BJ (cell line): ENCODE data around the gene BPHL. TPM values are rescaled to one million over a fixed set of nuclear protein-coding genes. Genes with fewer than 3 reads are reported as not detected.
"Not testable (repeated sequence)": the region's sequence is repeated elsewhere in the genome, so short reads cannot be mapped to it uniquely, and the experiment has no call there.

Source experiments
- CTCF ChIA-PET: fragments of 350-600 bp; formaldehyde crosslinking; extraction: SDS; loops from one replicate; lab custom pipeline; 2021; ENCODE audit warnings: antibody characterized with exemption, inconsistent platforms; lab: Yijun Ruan, JAX
- POLR2A ChIA-PET: fragments of 300-600 bp; sonication (Branson Sonifier 250); formaldehyde crosslinking; extraction: SDS; loops from one replicate; lab custom pipeline; 2021; ENCODE audit warnings: antibody characterized with exemption; lab: Charles Lee
- DNase-seq: peaks from one replicate; pipeline ENCODE4 v3.0.0-alpha.2; 2011; ENCODE audit warnings: low read depth
- H3K27me3 ChIP-seq: 2 replicates; pipeline ENCODE4 v1.6.0; 2011; ENCODE audit warnings: low read length; ENCODE audit not compliant: control insufficient read depth, insufficient read depth
- H3K36me3 ChIP-seq: 2 replicates; pipeline ENCODE4 v1.5.1; 2011; ENCODE audit warnings: low read length; ENCODE audit not compliant: control insufficient read depth, insufficient read depth
- H3K4me3 ChIP-seq: 2 replicates; pipeline ENCODE4 v1.5.1; 2011; ENCODE audit warnings: low read depth, mild to moderate bottlenecking, control low read depth, low read length
- polyA plus RNA-seq: library from polyadenylated mRNA; depleted of rRNA; stranded (reverse); fragments of >200 nt; gene quantifications from 2 replicates; pipeline ENCODE4 v1.2.3, GENCODE V29; 2011
- TF ChIP-seq, protein P1 (sequence below): IDR thresholded peaks from 2 replicates; pipeline ENCODE4 v1.5.1; 2011; ENCODE audit warnings: low read depth, mild to moderate bottlenecking, control low read depth, inconsistent platforms, low read length, moderate library complexity; ENCODE audit not compliant: insufficient read depth

The BPHL gene
- polyA plus RNA-seq, 1 experiment = 12.1 TPM

DNA sequence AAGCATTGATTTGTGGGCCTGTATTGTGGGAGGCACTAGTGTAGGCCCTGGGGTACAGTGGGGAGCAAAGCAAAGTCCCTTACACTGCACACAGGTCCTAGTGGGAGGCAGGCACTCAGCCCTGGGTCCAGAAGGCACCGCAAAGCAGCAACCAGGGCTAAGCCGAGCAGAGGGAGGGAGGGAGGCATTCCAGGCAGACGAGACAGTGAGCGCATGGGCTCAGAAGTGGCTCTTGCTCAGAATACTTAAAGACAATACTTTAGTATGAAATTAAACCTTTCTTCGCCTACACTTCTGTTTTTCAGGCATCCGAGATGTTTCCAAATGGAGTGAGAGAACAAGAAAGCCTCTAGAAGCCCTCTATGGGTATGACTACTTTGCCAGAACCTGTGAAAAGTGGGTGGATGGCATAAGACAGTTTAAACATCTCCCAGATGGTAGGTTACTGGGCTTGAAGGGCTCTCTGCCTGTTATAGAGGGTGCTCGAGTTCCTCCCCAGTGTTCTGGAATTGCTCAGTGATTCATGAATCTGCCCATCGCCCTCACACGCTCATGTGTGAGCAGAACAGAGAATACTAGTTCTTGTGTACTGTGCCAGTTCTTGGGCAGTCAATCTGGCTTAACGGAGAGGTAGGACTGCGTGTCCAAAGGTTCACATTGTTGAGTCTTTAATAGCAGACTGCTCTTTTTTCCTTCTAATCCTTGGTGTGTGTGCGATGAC lies 18.7 kb downstream of the BPHL start:
- Histone ChIP-seq H3K4me3 (no peak overlapping the region), H3K36me3 (peaks cover 4% of the 10 kb centered on the region), H3K27me3 (no peaks in the 10 kb centered on the region)
- TF ChIP-seq, protein P1, sequence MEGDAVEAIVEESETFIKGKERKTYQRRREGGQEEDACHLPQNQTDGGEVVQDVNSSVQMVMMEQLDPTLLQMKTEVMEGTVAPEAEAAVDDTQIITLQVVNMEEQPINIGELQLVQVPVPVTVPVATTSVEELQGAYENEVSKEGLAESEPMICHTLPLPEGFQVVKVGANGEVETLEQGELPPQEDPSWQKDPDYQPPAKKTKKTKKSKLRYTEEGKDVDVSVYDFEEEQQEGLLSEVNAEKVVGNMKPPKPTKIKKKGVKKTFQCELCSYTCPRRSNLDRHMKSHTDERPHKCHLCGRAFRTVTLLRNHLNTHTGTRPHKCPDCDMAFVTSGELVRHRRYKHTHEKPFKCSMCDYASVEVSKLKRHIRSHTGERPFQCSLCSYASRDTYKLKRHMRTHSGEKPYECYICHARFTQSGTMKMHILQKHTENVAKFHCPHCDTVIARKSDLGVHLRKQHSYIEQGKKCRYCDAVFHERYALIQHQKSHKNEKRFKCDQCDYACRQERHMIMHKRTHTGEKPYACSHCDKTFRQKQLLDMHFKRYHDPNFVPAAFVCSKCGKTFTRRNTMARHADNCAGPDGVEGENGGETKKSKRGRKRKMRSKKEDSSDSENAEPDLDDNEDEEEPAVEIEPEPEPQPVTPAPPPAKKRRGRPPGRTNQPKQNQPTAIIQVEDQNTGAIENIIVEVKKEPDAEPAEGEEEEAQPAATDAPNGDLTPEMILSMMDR = no peak
- ChIA-PET CTCF (interaction anchor here (1.4 to 1.9 kb wide), 2 partner anchors 12 to 114 kb away, joined by 4 to 6 read pairs; no protein-coding TSS in a partner anchor), POLR2A (no interaction called here)
- DNase-seq = no peak

DNA sequence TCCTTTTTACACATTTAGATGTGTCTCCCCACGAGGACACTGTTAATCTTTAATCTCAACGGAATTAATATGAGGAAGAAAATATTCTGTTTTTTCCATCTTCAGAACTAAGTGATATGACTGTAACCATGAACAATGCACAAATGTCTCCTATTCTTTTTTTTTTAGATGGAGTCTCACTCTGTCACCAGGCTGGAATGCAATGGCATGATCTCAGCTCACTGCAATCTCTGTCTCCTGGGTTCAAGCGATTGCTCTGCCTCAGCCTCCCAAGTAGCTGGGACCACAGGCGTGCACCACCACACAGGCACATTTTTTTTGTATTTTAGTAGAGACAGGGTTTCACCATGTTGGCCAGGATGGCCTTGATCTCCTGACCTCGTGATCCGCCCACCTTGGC lies 19.4 kb downstream of the BPHL start:
- H3K36me3 ChIP-seq = not testable (repeated sequence)

DNA sequence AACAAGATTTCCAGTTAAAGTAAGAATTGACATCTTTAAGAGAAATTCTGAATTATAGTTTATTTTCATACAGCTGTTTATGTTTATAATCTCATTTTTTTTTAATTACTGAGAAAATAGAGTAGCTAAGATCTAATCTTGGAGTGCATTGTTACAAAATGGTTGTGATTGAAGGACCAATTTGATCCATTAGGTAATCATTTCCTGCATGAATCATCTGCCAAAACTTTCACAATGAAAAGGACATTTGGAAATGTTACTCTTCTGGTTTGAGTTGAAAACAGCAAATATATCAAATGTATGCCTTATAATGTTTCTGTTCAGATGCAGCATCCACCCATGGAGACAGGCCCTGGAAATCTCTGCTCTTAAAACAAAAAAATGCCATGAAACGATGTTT lies 19.8 kb downstream of the BPHL start:
- H3K36me3 ChIP-seq = peaks cover 4% of the 10 kb centered on the region; the same call in 1 of the 2 replicates
- H3K4me3 ChIP-seq = no peak overlapping the region
- DNase-seq = no peak
- TF ChIP-seq, protein P1 = no peak
- POLR2A ChIA-PET = no interaction called here
- CTCF ChIA-PET = interaction anchor here (1.2 kb wide), 1 partner anchor 19 kb away, joined by 3 read pairs; no protein-coding TSS in a partner anchor
- no peaks in the 10 kb centered on the region for H3K27me3 ChIP-seq

More for the DNA sequence above, 19.4 kb downstream of the BPHL start:
- H3K27me3 ChIP-seq, H3K4me3 ChIP-seq, DNase-seq, POLR2A ChIA-PET: not testable (repeated sequence)
- CTCF ChIA-PET = interaction anchor here (1.2 kb wide), 1 partner anchor 18 kb away, joined by 3 read pairs; no protein-coding TSS in a partner anchor

DNA sequence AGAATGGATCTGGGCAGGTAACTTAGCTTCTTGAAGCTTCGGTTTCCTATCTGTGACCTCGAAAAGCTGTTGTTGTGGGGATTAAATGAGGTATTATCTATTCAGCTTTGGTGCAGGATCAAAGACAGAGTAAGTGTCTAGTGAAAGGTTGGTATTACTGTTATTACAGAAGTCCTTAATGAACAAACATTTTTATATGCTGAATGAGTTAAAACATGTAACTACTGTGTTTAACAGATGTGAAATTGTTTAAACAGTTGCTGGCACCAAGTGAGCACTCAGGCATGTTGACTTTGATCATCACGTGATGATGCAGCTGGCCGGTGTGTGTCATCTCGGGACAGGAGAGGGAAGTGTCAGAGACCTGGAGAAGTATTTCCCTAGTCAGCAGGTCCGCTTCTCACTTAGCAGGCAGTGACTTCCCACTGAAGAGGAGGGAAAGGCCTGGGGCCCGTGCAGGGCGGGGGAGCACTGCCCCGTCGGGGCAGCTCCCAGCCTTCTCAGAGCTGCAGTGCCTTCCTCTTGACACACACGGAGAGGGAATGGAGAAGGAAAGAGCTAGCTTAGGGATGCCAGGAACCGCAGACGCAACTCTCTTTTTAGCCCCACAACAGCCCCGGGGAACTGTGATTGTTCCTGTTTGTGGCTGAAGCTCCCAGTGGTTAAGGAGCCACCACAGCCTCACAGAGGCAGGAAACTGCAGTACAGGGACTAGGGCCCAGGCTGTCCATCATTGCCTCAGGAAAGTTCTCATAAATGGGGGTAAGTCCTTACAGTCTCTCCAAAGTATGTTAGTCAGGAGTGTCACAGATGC lies 20.8 kb downstream of the BPHL start:
- Histone ChIP-seq H3K36me3 (peaks cover 5% of the 10 kb centered on the region; the same call in 1 of the 2 replicates), H3K27me3 (no peaks in the 10 kb centered on the region), H3K4me3 (no peak overlapping the region)
- ChIA-PET CTCF (interaction anchor here (0.8 to 1.8 kb wide), 6 partner anchors 18 to 112 kb away, joined by 3 to 6 read pairs (median 4); partner anchors contain the start of gene TUBB2A), POLR2A (no interaction called here)
- DNase-seq = peak; percentile 69
- TF ChIP-seq, protein P1 = no peak

DNA sequence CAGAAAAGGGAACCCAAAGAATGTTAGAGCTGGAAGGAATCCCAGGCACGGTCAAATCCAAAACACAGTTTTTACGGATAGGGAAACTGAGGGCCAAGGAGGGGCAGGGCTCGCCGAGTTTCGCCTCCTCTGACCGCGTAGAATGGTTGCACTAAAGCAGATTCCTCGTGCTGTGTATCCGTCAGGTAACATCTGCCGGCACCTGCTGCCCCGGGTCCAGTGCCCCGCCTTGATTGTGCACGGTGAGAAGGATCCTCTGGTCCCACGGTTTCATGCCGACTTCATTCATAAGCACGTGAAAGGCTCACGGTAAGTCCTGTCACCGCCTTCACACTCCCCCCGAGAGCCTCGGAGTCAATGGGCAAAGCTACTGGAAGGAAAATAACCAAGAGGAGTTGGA lies 21.7 kb downstream of the BPHL start:
- TF ChIP-seq, protein P1 = no peak
- POLR2A ChIA-PET = no interaction called here
- Histone ChIP-seq H3K27me3 (no peaks in the 10 kb centered on the region), H3K4me3 (no peak overlapping the region), H3K36me3 (peaks cover 5% of the 10 kb centered on the region; the same call in 1 of the 2 replicates)
- CTCF ChIA-PET = interaction anchor here (1.2 to 2.3 kb wide), 4 partner anchors 17 to 111 kb away, joined by 3 to 6 read pairs (median 5); partner anchors contain the start of gene TUBB2A
- DNase-seq = no peak
